Mesendoderm (in vitro differentiated cells): ENCODE measurements around the gene MID2.

Source experiments
- DNase-seq: peaks from one replicate; pipeline ENCODE4 v3.0.0; 2013
- H2AK5ac ChIP-seq: 2 replicates; pipeline ENCODE4 v1.6.1; 2013; ENCODE audit warnings: low read length, inconsistent platforms
- H2BK120ac ChIP-seq: 2 replicates; pipeline ENCODE4 v1.6.1; 2013; ENCODE audit warnings: low read depth, mild to moderate bottlenecking, low read length, moderate library complexity, mixed read lengths
- H2BK15ac ChIP-seq: replicated peaks from 2 replicates; pipeline ENCODE4 v1.6.1; 2013; ENCODE audit warnings: low read depth, mild to moderate bottlenecking, moderate library complexity
- H2BK5ac ChIP-seq: 2 replicates; pipeline ENCODE4 v1.6.1; 2013; ENCODE audit warnings: low read length, inconsistent platforms
- H3K18ac ChIP-seq: 2 replicates; pipeline ENCODE4 v1.6.1; 2013; ENCODE audit warnings: mild to moderate bottlenecking, low read length, mixed read lengths
- H3K23ac ChIP-seq: one replicate; pipeline ENCODE4 v1.6.1; 2013; ENCODE audit warnings: low read length
- H3K27ac ChIP-seq: 2 replicates; pipeline ENCODE4 v1.5.1; 2013; ENCODE audit warnings: low read depth, mild to moderate bottlenecking, inconsistent platforms, low read length, moderate library complexity
- H3K27me3 ChIP-seq: 2 replicates; pipeline ENCODE4 v1.6.1; 2013; ENCODE audit warnings: low read length, control low read depth, mild to moderate bottlenecking, inconsistent platforms; ENCODE audit not compliant: insufficient read depth, poor library complexity
- H3K36me3 ChIP-seq: 2 replicates; pipeline ENCODE4 v1.6.1; 2013; ENCODE audit warnings: low read length, inconsistent platforms; ENCODE audit not compliant: control insufficient read depth, insufficient read depth
- H3K4ac ChIP-seq: one replicate; pipeline ENCODE4 v1.6.1; 2013; ENCODE audit warnings: low read depth, mild to moderate bottlenecking, low read length, moderate library complexity
- H3K4me1 ChIP-seq: 2 replicates; pipeline ENCODE4 v1.6.1; 2013; ENCODE audit warnings: low read depth, low read length, inconsistent platforms; ENCODE audit not compliant: control insufficient read depth
- H3K4me2 ChIP-seq: 2 replicates; pipeline ENCODE4 v1.6.1; 2013; ENCODE audit warnings: low read length
- H3K4me3 ChIP-seq: 2 replicates; pipeline ENCODE4 v1.5.1; 2013; ENCODE audit warnings: mild to moderate bottlenecking, low read length
- H3K56ac ChIP-seq: one replicate; pipeline ENCODE4 v1.6.1; 2013; ENCODE audit warnings: low read length
- H3K79me1 ChIP-seq: 2 replicates; pipeline ENCODE4 v1.6.1; 2013; ENCODE audit warnings: low read length, inconsistent platforms
- H3K79me2 ChIP-seq: 2 replicates; pipeline ENCODE4 v1.6.1; 2013; ENCODE audit warnings: mild to moderate bottlenecking, low read length; ENCODE audit not compliant: control insufficient read depth, insufficient read depth
- H3K9ac ChIP-seq: 2 replicates; pipeline ENCODE4 v1.6.1; 2013; ENCODE audit warnings: low read length, inconsistent platforms
- H4K5ac ChIP-seq: one replicate; pipeline ENCODE4 v1.6.1; 2013; ENCODE audit warnings: low read length
- H4K8ac ChIP-seq: one replicate; pipeline ENCODE4 v1.6.1; 2013; ENCODE audit warnings: low read depth, mild to moderate bottlenecking, control low read depth, low read length, moderate library complexity
- WGBS: extraction: QIAGEN DNeasy Blood & Tissue Kit; methylation state at CpG from one replicate; pipeline ENCODE4 v1.1.7; 2013; ENCODE audit warnings: low lambda C conversion rate, missing lambda C conversion rate; ENCODE audit not compliant: insufficient coverage; ENCODE audit errors: extremely low coverage; 5-methylcytosine and 5-hydroxymethylcytosine counted together

The MID2 gene

GRCh38 chrX:107894038-107894437 lies 68.4 kb downstream of the MID2 start:
- Histone ChIP-seq H3K4ac (no peak overlapping the region), H2BK120ac (no peak overlapping the region), H3K79me1 (no peaks in the 10 kb centered on the region), H3K4me3 (no peak overlapping the region), H3K9ac (no peak overlapping the region), H4K5ac (no peak overlapping the region), H3K36me3 (no peaks in the 10 kb centered on the region), H3K56ac (no peak overlapping the region), H3K23ac (no peak overlapping the region), H3K18ac (no peak overlapping the region), H3K27ac (no peak overlapping the region), H4K8ac (no peak overlapping the region), H2BK5ac (no peak overlapping the region), H3K27me3 (no peaks in the 10 kb centered on the region), H2AK5ac (no peak overlapping the region), H3K4me2 (no peak overlapping the region), H3K4me1 (no peaks in the 10 kb centered on the region), H3K79me2 (no peaks in the 10 kb centered on the region), H2BK15ac (no peak overlapping the region)
- DNase-seq: peak; percentile 65
- WGBS: no CpG with 5 or more reads among the region's 4 CpGs

DNA sequence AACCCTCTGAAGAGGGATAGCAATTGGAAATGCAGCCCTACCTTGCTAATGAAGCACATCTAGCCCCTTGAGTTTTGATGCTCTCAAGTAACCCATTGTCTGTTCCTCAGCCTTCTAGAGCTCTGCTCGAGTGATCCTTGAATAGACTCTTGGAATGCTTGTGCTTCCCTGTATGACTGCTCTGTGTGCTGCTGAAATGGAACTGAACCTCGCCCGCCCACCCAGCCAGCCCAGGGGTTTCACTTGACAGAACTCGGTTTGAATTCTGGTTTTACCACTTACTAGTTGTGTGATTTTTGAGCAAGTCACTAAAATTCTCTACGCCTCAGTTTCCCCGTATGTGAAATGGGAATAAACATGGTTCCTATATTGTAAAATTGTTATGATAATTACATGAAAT lies 77.1 kb downstream of the MID2 start:
- Histone ChIP-seq H3K4ac (no peak overlapping the region), H3K27me3 (no peaks in the 10 kb centered on the region), H3K4me3 (no peak overlapping the region), H3K27ac (no peak overlapping the region), H3K36me3 (no peaks in the 10 kb centered on the region), H3K79me1 (no peaks in the 10 kb centered on the region), H2BK5ac (no peak overlapping the region), H3K56ac (no peak overlapping the region), H2BK15ac (no peak overlapping the region), H3K4me2 (no peak overlapping the region), H3K79me2 (no peaks in the 10 kb centered on the region), H3K23ac (no peak overlapping the region), H2BK120ac (no peak overlapping the region), H4K8ac (no peak overlapping the region), H4K5ac (no peak overlapping the region), H3K9ac (no peak overlapping the region), H3K18ac (no peak overlapping the region), H3K4me1 (no peaks in the 10 kb centered on the region), H2AK5ac (no peak overlapping the region)
- no peak for DNase-seq
- no CpG with 5 or more reads among the region's 6 CpGs for WGBS

DNA sequence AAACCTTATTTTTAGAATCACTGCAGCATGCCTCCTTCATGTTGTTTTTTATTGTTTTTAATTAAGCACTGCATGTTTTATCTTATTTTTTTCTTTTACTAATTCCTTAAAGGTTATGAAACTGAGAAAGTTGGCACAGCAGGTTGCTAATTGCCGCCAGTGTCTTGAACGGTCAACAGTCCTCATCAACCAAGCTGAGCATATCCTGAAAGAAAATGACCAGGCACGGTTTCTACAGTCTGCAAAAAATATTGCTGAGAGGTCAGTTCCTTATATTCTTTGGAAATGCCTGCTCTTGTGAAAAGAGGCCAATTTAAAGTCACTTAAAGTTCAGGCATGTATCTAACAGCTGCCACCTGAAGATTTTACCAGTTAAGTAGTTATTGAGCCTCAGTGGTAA lies 79.7 kb downstream of the MID2 start:
- no peak overlapping the region for H3K4me2 ChIP-seq
- H3K9ac ChIP-seq: no peak overlapping the region
- no CpG with 5 or more reads among the region's 3 CpGs for WGBS
- H3K36me3 ChIP-seq: no peaks in the 10 kb centered on the region
- no peak overlapping the region for H3K56ac ChIP-seq
- no peaks in the 10 kb centered on the region for H3K27me3 ChIP-seq
- H2AK5ac ChIP-seq: no peak overlapping the region
- H3K4ac ChIP-seq: no peak overlapping the region
- no peak overlapping the region for H2BK5ac ChIP-seq
- no peaks in the 10 kb centered on the region for H3K79me1 ChIP-seq
- no peak overlapping the region for H4K8ac ChIP-seq
- no peak overlapping the region for H3K4me3 ChIP-seq
- H3K4me1 ChIP-seq: no peaks in the 10 kb centered on the region
- H2BK120ac ChIP-seq: no peak overlapping the region
- no peak overlapping the region for H3K27ac ChIP-seq
- no peak overlapping the region for H3K23ac ChIP-seq
- no peak overlapping the region for H4K5ac ChIP-seq
- H3K79me2 ChIP-seq: no peaks in the 10 kb centered on the region
- H3K18ac ChIP-seq: no peak overlapping the region
- DNase-seq: no peak
- no peak overlapping the region for H2BK15ac ChIP-seq

GRCh38 chrX:107924136-107924746 lies 98.6 kb downstream of the MID2 start:
- no peak for DNase-seq
- Histone ChIP-seq H2BK5ac (no peak overlapping the region), H2BK120ac (no peak overlapping the region)

GRCh38 chrX:107934262-107934661 lies 108.6 kb downstream of the MID2 start:
- no peaks in the 10 kb centered on the region for H3K4me1 ChIP-seq
- H4K8ac ChIP-seq: no peak overlapping the region
- no peaks in the 10 kb centered on the region for H3K79me2 ChIP-seq
- H3K4me2 ChIP-seq: no peak overlapping the region
- no peak overlapping the region for H4K5ac ChIP-seq
- DNase-seq: no peak
- WGBS: no CpG with 5 or more reads among the region's 1 CpG
- no peak overlapping the region for H2BK5ac ChIP-seq
- H2BK120ac ChIP-seq: no peak overlapping the region
- H3K9ac ChIP-seq: no peak overlapping the region
- H3K23ac ChIP-seq: no peak overlapping the region
- no peak overlapping the region for H3K56ac ChIP-seq
- no peak overlapping the region for H2BK15ac ChIP-seq
- H3K36me3 ChIP-seq: no peaks in the 10 kb centered on the region
- H3K27me3 ChIP-seq: no peaks in the 10 kb centered on the region
- H2AK5ac ChIP-seq: no peak overlapping the region
- H3K79me1 ChIP-seq: no peaks in the 10 kb centered on the region
- H3K27ac ChIP-seq: no peak overlapping the region
- no peak overlapping the region for H3K4me3 ChIP-seq
- no peak overlapping the region for H3K18ac ChIP-seq
- no peak overlapping the region for H3K4ac ChIP-seq

More at GRCh38 chrX:107924136-107924746, 98.6 kb downstream of the MID2 start:
- Histone ChIP-seq H3K9ac (no peak overlapping the region), H2AK5ac (no peak overlapping the region), H3K56ac (no peak overlapping the region), H3K4me2 (no peak overlapping the region), H3K4me1 (no peaks in the 10 kb centered on the region), H4K5ac (no peak overlapping the region), H3K27me3 (no peaks in the 10 kb centered on the region), H3K18ac (no peak overlapping the region), H2BK15ac (no peak overlapping the region), H3K4me3 (no peak overlapping the region), H3K79me1 (no peaks in the 10 kb centered on the region), H4K8ac (no peak overlapping the region), H3K4ac (no peak overlapping the region), H3K27ac (no peak overlapping the region), H3K79me2 (no peaks in the 10 kb centered on the region), H3K36me3 (no peaks in the 10 kb centered on the region), H3K23ac (no peak overlapping the region)
- no CpG with 5 or more reads among the region's 7 CpGs for WGBS

- Histone ChIP-seq H3K4ac (peak overlapping the region; percentile 39), H4K5ac (no peak overlapping the region), H2AK5ac (no peak overlapping the region), H3K4me1 (no peaks in the 10 kb centered on the region), H3K79me2 (no peaks in the 10 kb centered on the region), H3K79me1 (no peaks in the 10 kb centered on the region), H3K4me3 (no peak overlapping the region), H2BK5ac (no peak overlapping the region), H3K18ac (no peak overlapping the region), H3K23ac (no peak overlapping the region), H3K27ac (no peak overlapping the region), H3K9ac (no peak overlapping the region), H2BK120ac (no peak overlapping the region), H2BK15ac (no peak overlapping the region), H3K36me3 (no peaks in the 10 kb centered on the region), H3K27me3 (no peaks in the 10 kb centered on the region), H3K4me2 (no peak overlapping the region), H4K8ac (no peak overlapping the region), H3K56ac (no peak overlapping the region)
- peak; percentile 1 for DNase-seq
- no CpG with 5 or more reads among the region's 7 CpGs for WGBS
Observed at GRCh38 chrX:107935200-107935599, 109.5 kb downstream of the MID2 start.
